GM12878 (cell line): Measurements from ENCODE around the gene IGLON5.

Experiments used
- CHD1 ChIP-seq: IDR thresholded peaks from 2 replicates; pipeline ENCODE4 v1.6.1; 2012; ENCODE audit warnings: low read depth, low read length, improper control_type of control experiment
- CREB1 ChIP-seq: IDR thresholded peaks from 2 replicates; pipeline ENCODE4 v1.6.1; 2012; ENCODE audit warnings: low read depth, mild to moderate bottlenecking, inconsistent platforms
- EP300 ChIP-seq, 2 experiments: fragments of 150-350 bp in 1 of 2; IDR thresholded peaks; 2 replicates each; pipeline ENCODE4 v1.6.1; 2011 to 2012; ENCODE audit warnings: low read depth in 2 of 2, low read length in 2 of 2, borderline replicate concordance in 1 of 2, improper control_type of control experiment in 1 of 2, inconsistent platforms in 1 of 2; ENCODE audit not compliant: control insufficient read depth in 1 of 2
- EZH2 ChIP-seq: IDR thresholded peaks from 2 replicates; pipeline ENCODE4 v1.6.1; 2012; ENCODE audit warnings: low read depth, mild to moderate bottlenecking, control low read depth, inconsistent platforms, low read length, borderline replicate concordance; ENCODE audit not compliant: control insufficient read depth
- FOXM1 ChIP-seq: IDR thresholded peaks from 2 replicates; pipeline ENCODE4 v1.6.1; 2012; ENCODE audit warnings: low read depth, mild to moderate bottlenecking, inconsistent platforms, low read length, moderate library complexity
- GABPA ChIP-seq: IDR thresholded peaks from 2 replicates; pipeline ENCODE4 v1.6.1; 2014; ENCODE audit warnings: antibody characterized with exemption, low read depth, mild to moderate bottlenecking, inconsistent platforms
- PBX3 ChIP-seq: IDR thresholded peaks from 2 replicates; pipeline ENCODE4 v1.6.1; 2011; ENCODE audit warnings: mild to moderate bottlenecking, low read depth, low read length, moderate library complexity; ENCODE audit not compliant: insufficient replicate concordance
- POLR2A ChIP-seq: IDR thresholded peaks from 2 replicates; pipeline ENCODE4 v1.6.1; 2011; ENCODE audit warnings: low read depth, mild to moderate bottlenecking, low read length
- RAD21 ChIP-seq: IDR thresholded peaks from 2 replicates; pipeline ENCODE4 v1.6.1; 2011; ENCODE audit warnings: mild to moderate bottlenecking, low read depth, low read length, moderate library complexity; ENCODE audit not compliant: insufficient read depth
- SMAD1 ChIP-seq: fragments of 450-650 bp; IDR thresholded peaks from 2 replicates; pipeline ENCODE4 v1.6.1; 2018; ENCODE audit warnings: mild to moderate bottlenecking, low read depth; ENCODE audit not compliant: partially characterized antibody
- SREBF2 ChIP-seq: IDR thresholded peaks from 2 replicates; pipeline ENCODE4 v1.6.1; 2012; ENCODE audit warnings: mild to moderate bottlenecking, low read length
- ZNF274 ChIP-seq: IDR thresholded peaks from one replicate; pipeline ENCODE4 v1.8.0; 2011; ENCODE audit not compliant: insufficient read length, insufficient read depth
- TF ChIP-seq, protein P1 (sequence below), 3 experiments: IDR thresholded peaks in 2 of 3; conservative IDR thresholded peaks in 1 of 3; 2 replicates each; pipeline ENCODE4 v1.5.1; 2011; ENCODE audit warnings: low read depth in 3 of 3, low read length in 3 of 3, mild to moderate bottlenecking in 3 of 3, control low read depth in 2 of 3, moderate library complexity in 2 of 3, inconsistent platforms in 1 of 3, mixed read lengths in 1 of 3; ENCODE audit not compliant: control insufficient read depth in 2 of 3, insufficient read depth in 1 of 3; ENCODE audit errors: extremely low read depth in 1 of 3

GRCh38 chr19:51292971-51293370, 18.5 kb upstream of the IGLON5 start:
- TF ChIP-seq, protein P1, sequence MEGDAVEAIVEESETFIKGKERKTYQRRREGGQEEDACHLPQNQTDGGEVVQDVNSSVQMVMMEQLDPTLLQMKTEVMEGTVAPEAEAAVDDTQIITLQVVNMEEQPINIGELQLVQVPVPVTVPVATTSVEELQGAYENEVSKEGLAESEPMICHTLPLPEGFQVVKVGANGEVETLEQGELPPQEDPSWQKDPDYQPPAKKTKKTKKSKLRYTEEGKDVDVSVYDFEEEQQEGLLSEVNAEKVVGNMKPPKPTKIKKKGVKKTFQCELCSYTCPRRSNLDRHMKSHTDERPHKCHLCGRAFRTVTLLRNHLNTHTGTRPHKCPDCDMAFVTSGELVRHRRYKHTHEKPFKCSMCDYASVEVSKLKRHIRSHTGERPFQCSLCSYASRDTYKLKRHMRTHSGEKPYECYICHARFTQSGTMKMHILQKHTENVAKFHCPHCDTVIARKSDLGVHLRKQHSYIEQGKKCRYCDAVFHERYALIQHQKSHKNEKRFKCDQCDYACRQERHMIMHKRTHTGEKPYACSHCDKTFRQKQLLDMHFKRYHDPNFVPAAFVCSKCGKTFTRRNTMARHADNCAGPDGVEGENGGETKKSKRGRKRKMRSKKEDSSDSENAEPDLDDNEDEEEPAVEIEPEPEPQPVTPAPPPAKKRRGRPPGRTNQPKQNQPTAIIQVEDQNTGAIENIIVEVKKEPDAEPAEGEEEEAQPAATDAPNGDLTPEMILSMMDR (IDR thresholded peaks at IDR 0.05 in 2 of 3, conservative IDR thresholded peaks at IDR 0.05 in 1 of 3; ENCODE audit: control insufficient read depth in 2 of 3, extremely low read depth in 1 of 3, insufficient read depth in 1 of 3, low read depth in 3 of 3, low read length in 3 of 3): no peak
- TF ChIP-seq EP300 (IDR thresholded peaks at IDR 0.05; ENCODE audit: borderline replicate concordance in 1 of 2, control insufficient read depth in 1 of 2, low read depth in 2 of 2, low read length in 2 of 2) (no peak), ZNF274 (no peak), SMAD1 (no peak), PBX3 (no peak), FOXM1 (no peak), GABPA (no peak), RAD21 (no peak), SREBF2 (no peak), CHD1 (no peak), CREB1 (no peak), EZH2 (no peak), POLR2A (no peak)
